ENCODE data around the gene FGF19. TPM values are rescaled to one million over a fixed set of nuclear protein-coding genes. Genes with fewer than 3 reads are reported as not detected.
A peak's percentile ranks its signal among the peaks of the same experiment; 100 is the strongest.

Gene FGF19
- total RNA-seq, 1 experiment from 2014 or later: not detected

GRCh38 chr11:69680688-69681087 is 23.1 kb downstream of the FGF19 start:
- POLR2A ChIA-PET (ENCODE audit: unreplicated experiment): no interaction called here
- H3K79me2 ChIP-seq (ENCODE audit: low read length): 0 out of 2 replicates have a peak, but pooled peaks cover 3% of the 10 kb centered on the region
- ATAC-seq (no peak), DNase-seq (no peak)
- no peak overlapping the region for H2AFZ ChIP-seq (ENCODE audit: low read length)
- H3K9me2 ChIP-seq (replicated peaks; ENCODE audit: low read length): no peaks in the 10 kb centered on the region
- intact Hi-C loops (cut with micrococcal nuclease): no loop called here
- no peaks in the 10 kb centered on the region for H3K36me3 ChIP-seq (ENCODE audit: low read depth, low read length)
- H3K9me3 ChIP-seq (ENCODE audit: low read length): no peaks in the 10 kb centered on the region
- peaks cover 20% of the 10 kb centered on the region for H3K4me1 ChIP-seq (ENCODE audit: insufficient read depth, low read length)
- H3K9ac ChIP-seq (ENCODE audit: low read length): no peak overlapping the region
- H4K20me1 ChIP-seq (ENCODE audit: low read length): no peaks in the 10 kb centered on the region
- H3K27me3 ChIP-seq (ENCODE audit: low read length): no peaks in the 10 kb centered on the region
- no TSS peak for BruUV-seq (replicated peaks)
- TF ChIP-seq CTCF (conservative IDR thresholded peaks at IDR 0.05; ENCODE audit: low read depth, low read length): no peak
- H3K4me2 ChIP-seq (ENCODE audit: low read length): no peak overlapping the region
- CTCF ChIA-PET: interaction anchor here (0.7 kb wide), 1 partner anchor 1734 kb away, joined by 3 read pairs; no protein-coding TSS in a partner anchor
- peaks cover 4% of the 10 kb centered on the region for H3F3A ChIP-seq (ENCODE audit: low read length, unreplicated experiment)
- H3K4me3 ChIP-seq (ENCODE audit: low read length): no peak overlapping the region
- no peak overlapping the region for H3K27ac ChIP-seq (ENCODE audit: low read length)

GRCh38 chr11:69677749-69678148 is 26.1 kb downstream of the FGF19 start:
- H3K9me2 ChIP-seq (replicated peaks; ENCODE audit: low read length): no peaks in the 10 kb centered on the region
- no peak overlapping the region for H2AFZ ChIP-seq (ENCODE audit: low read length)
- H3K36me3 ChIP-seq (ENCODE audit: low read depth, low read length): peaks cover 5% of the 10 kb centered on the region; the same call in 1 of the 2 replicates
- H3K4me2 ChIP-seq (ENCODE audit: low read length): no peak overlapping the region
- H4K20me1 ChIP-seq (ENCODE audit: low read length): peaks cover 6% of the 10 kb centered on the region
- H3F3A ChIP-seq (ENCODE audit: low read length, unreplicated experiment): peaks cover 4% of the 10 kb centered on the region
- H3K4me1 ChIP-seq (ENCODE audit: insufficient read depth, low read length): peaks cover 32% of the 10 kb centered on the region
- no peak for DNase-seq
- H3K27ac ChIP-seq (ENCODE audit: low read length): no peak overlapping the region
- no peaks in the 10 kb centered on the region for H3K9me3 ChIP-seq (ENCODE audit: low read length)
- no TSS peak for BruUV-seq (replicated peaks)
- ATAC-seq: no peak
- CTCF ChIA-PET: interaction anchor here (0.7 kb wide), 1 partner anchor 90 kb away, joined by 3 read pairs; no protein-coding TSS in a partner anchor
- intact Hi-C loops (cut with micrococcal nuclease): no loop called here
- no peaks in the 10 kb centered on the region for H3K27me3 ChIP-seq (ENCODE audit: low read length)
- H3K4me3 ChIP-seq (ENCODE audit: low read length): no peak overlapping the region
- no peak for TF ChIP-seq EZH2 (IDR thresholded peaks at IDR 0.05; ENCODE audit: low read length, unreplicated experiment)
- no peak for TF ChIP-seq CTCF (conservative IDR thresholded peaks at IDR 0.05; ENCODE audit: low read depth, low read length)
- no peak for TF ChIP-seq EZH2phosphoT487 (IDR thresholded peaks at IDR 0.05; ENCODE audit: borderline replicate concordance, low read length)
- no peak overlapping the region for H3K9ac ChIP-seq (ENCODE audit: low read length)
- POLR2A ChIA-PET (ENCODE audit: unreplicated experiment): no interaction called here
- peaks cover 28% of the 10 kb centered on the region for H3K79me2 ChIP-seq (ENCODE audit: low read length)

GRCh38 chr11:69674886-69675714 is 28.7 kb downstream of the FGF19 start, which contains the start of gene LTO1:
LTO1 (minus strand) TSS chr11:69675353; CDS start chr11:69675239, 114 bp downstream.
- Histone ChIP-seq H3K4me2 (ENCODE audit: low read length) (peak within 1 kb of the TSS; percentile 99), H4K20me1 (ENCODE audit: low read length) (peaks cover 6% of the 10 kb centered on the region), H3K9me3 (ENCODE audit: low read length) (no peaks in the 10 kb centered on the region), H3K9me2 (replicated peaks; ENCODE audit: low read length) (no peaks in the 10 kb centered on the region), H3K79me2 (ENCODE audit: low read length) (peaks cover 45% of the 10 kb centered on the region), H2AFZ (ENCODE audit: low read length) (peak within 1 kb of the TSS; percentile 74), H3K4me3 (ENCODE audit: low read length) (peak within 1 kb of the TSS; percentile 81), H3K27ac (ENCODE audit: low read length) (peak within 1 kb of the TSS; percentile 74), H3F3A (ENCODE audit: low read length, unreplicated experiment) (peaks cover 8% of the 10 kb centered on the region), H3K36me3 (ENCODE audit: low read depth, low read length) (peaks cover 25% of the 10 kb centered on the region), H3K4me1 (ENCODE audit: insufficient read depth, low read length) (peaks cover 22% of the 10 kb centered on the region), H3K9ac (ENCODE audit: low read length) (peak within 1 kb of the TSS; percentile 98), H3K27me3 (ENCODE audit: low read length) (no peaks in the 10 kb centered on the region)
- no TSS peak for BruUV-seq (replicated peaks)
- ATAC-seq (peak; percentile 86), DNase-seq (peak; percentile 98)
- TF ChIP-seq EZH2phosphoT487 (IDR thresholded peaks at IDR 0.05; ENCODE audit: borderline replicate concordance, low read length) (no peak), CTCF (conservative IDR thresholded peaks at IDR 0.05; ENCODE audit: low read depth, low read length) (no peak), EZH2 (IDR thresholded peaks at IDR 0.05; ENCODE audit: low read length, unreplicated experiment) (no peak)
- CTCF ChIA-PET: interaction anchor here (0.5 kb wide), 2 partner anchors 33 to 232 kb away, joined by 3 read pairs; no protein-coding TSS in a partner anchor
- POLR2A ChIA-PET (ENCODE audit: unreplicated experiment): interaction anchor here (0.5 to 0.8 kb wide), 8 partner anchors 10 to 675 kb away, joined by 3 to 5 read pairs (median 3); partner anchors contain the start of gene TPCN2
- intact Hi-C loops (cut with micrococcal nuclease): no loop called here
